Measurements from ENCODE around the gene AGRN. TPM values are rescaled to one million over a fixed set of nuclear protein-coding genes. Genes with fewer than 3 reads are reported as not detected.
"Not testable (repeated sequence)": the region's sequence is repeated elsewhere in the genome, so short reads cannot be mapped to it uniquely, and the experiment has no call there.

AGRN gene
- total RNA-seq, 4 donors from 2014 or later: 50.6 to 84.8 (median 71.1) TPM

DNA sequence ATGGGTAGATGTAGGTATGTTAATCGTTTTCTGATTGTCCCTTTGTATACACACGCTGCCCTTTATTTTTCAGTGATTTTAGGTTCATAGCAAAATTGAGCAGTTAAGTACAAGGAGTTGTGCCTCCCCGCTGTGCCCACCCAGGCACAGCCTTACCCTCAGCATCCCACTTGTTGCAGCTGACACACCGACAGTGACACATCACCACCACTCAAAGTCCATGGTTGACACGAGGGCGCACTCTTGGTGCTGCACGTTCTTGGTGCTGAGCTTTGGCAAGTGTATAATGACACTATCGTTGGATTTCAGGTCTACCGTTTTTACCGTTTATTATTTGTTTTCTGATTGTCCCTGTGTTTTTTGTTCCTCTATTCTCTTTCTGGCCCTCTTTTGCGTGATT, 80.4 kb downstream of the AGRN start:
- H3K4me3 ChIP-seq: no peak overlapping the region
- TF ChIP-seq POLR2A (IDR thresholded peaks at IDR 0.05) (no peak), EP300 (IDR thresholded peaks at IDR 0.05) (no peak), POLR2AphosphoS5 (IDR thresholded peaks at IDR 0.05) (no peak)
- TF ChIP-seq, protein P1, sequence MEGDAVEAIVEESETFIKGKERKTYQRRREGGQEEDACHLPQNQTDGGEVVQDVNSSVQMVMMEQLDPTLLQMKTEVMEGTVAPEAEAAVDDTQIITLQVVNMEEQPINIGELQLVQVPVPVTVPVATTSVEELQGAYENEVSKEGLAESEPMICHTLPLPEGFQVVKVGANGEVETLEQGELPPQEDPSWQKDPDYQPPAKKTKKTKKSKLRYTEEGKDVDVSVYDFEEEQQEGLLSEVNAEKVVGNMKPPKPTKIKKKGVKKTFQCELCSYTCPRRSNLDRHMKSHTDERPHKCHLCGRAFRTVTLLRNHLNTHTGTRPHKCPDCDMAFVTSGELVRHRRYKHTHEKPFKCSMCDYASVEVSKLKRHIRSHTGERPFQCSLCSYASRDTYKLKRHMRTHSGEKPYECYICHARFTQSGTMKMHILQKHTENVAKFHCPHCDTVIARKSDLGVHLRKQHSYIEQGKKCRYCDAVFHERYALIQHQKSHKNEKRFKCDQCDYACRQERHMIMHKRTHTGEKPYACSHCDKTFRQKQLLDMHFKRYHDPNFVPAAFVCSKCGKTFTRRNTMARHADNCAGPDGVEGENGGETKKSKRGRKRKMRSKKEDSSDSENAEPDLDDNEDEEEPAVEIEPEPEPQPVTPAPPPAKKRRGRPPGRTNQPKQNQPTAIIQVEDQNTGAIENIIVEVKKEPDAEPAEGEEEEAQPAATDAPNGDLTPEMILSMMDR (IDR thresholded peaks at IDR 0.05): no peak
- WGBS: 98% methylated on average over 11 of the region's 11 CpGs
- H3K27ac ChIP-seq: no peak overlapping the region
- H3K4me1 ChIP-seq: no peaks in the 10 kb centered on the region
- H3K9me3 ChIP-seq: no peaks in the 10 kb centered on the region
- no peaks in the 10 kb centered on the region for H3K27me3 ChIP-seq
- no peaks in the 10 kb centered on the region for H3K36me3 ChIP-seq
- DNase-seq (ENCODE audit: low spot score in 2 of 2): no peak

DNA sequence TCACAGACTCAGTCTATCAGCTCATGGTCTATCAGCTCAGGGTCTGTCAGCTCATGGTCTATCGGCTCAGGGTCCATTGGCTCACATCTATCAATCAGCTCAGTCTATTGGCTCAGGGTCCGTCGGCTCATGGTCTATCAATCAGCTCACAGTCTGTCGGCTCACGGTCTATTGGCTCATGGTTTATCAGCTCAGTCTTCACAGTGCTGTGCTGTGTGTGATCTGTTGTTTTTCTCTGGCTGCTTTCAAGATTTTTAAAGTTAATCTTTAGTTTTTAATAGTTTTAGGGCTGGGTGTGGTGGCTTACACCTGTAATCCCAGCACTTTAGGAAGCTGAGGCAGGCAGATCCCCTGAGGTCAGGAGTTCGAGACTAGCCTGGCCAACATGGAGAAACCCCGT, 81.6 kb downstream of the AGRN start:
- Histone ChIP-seq H3K4me1 (no peaks in the 10 kb centered on the region), H3K27ac (no peak overlapping the region), H3K9me3 (no peaks in the 10 kb centered on the region), H3K36me3 (no peaks in the 10 kb centered on the region), H3K4me3 (no peak overlapping the region), H3K27me3 (no peaks in the 10 kb centered on the region)
- DNase-seq (ENCODE audit: low spot score in 2 of 2): peak in 1 of 2 donors; percentile 24
- WGBS: 95% methylated on average over 7 of the region's 7 CpGs
- TF ChIP-seq, protein P1 (IDR thresholded peaks at IDR 0.05): no peak
- TF ChIP-seq EP300 (IDR thresholded peaks at IDR 0.05) (no peak), POLR2A (IDR thresholded peaks at IDR 0.05) (no peak), POLR2AphosphoS5 (IDR thresholded peaks at IDR 0.05) (no peak)

DNA sequence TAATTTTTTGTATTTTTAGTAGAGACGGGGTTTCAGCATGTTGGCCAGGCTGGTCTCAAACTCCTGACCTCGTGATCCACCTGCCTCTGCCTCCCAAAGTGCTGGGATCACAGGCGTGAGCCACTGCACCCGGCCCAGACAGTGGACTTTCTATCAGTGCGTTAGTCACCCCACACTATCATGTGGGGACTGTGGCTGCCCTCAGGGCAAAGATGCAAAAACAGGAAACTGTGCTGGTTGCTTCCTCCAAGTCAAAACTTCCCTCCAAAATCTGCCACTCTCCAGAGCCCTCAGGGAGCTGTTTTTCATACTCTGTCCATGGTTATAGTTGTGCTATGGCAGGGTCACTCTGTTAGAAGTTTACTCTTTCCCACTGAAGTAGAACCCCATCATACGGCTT, 84.2 kb downstream of the AGRN start:
- not testable (repeated sequence) for H3K4me3 ChIP-seq, H3K27ac ChIP-seq, H3K4me1 ChIP-seq, H3K27me3 ChIP-seq, H3K36me3 ChIP-seq, H3K9me3 ChIP-seq
- 74% methylated on average over 2 of the region's 6 CpGs for WGBS
- DNase-seq (ENCODE audit: low spot score in 2 of 2): peak in 1 of 2 donors; percentile 42

Other genes starting within 250 kb of the AGRN start
- gene SAMD11, start 96.2 kb upstream of the AGRN start, total RNA-seq: 1 to 10 TPM in 2 of 4 donors, under 1 TPM in 1, not detected in 1; 0.85 to 2.0 (median 1.5) TPM
- gene NOC2L, start 60.9 kb upstream of the AGRN start, total RNA-seq: 10 to 100 TPM; 45.6 to 61.9 (median 56.3) TPM
- gene KLHL17, start 59.5 kb upstream of the AGRN start, total RNA-seq: 10 to 100 TPM in 3 of 4 donors, 1 to 10 TPM in 1; 9.7 to 38.3 (median 17.0) TPM
- 10 to 100 TPM; 36.1 to 69.0 (median 48.4) TPM for gene PLEKHN1, start 53.6 kb upstream of the AGRN start, total RNA-seq
- under 1 TPM; 0.24 to 0.93 (median 0.44) TPM for gene PERM1, start 38.0 kb upstream of the AGRN start, total RNA-seq
- gene HES4, start 20.0 kb upstream of the AGRN start, total RNA-seq: 10 to 100 TPM; 12.7 to 34.8 (median 31.6) TPM
- 10 to 100 TPM in 1 of 4 donors, 1 to 10 TPM in 3; 5.4 to 10.1 (median 7.9) TPM for gene ISG15, start 6.6 kb upstream of the AGRN start, total RNA-seq
- gene RNF223, start 54.2 kb downstream of the AGRN start, total RNA-seq: 1 to 10 TPM; 1.8 to 4.9 (median 4.8) TPM
- gene C1orf159, start 96.0 kb downstream of the AGRN start, total RNA-seq: 10 to 100 TPM; 12.8 to 48.4 (median 19.7) TPM
- not detected for gene TTLL10, start 153.8 kb downstream of the AGRN start, total RNA-seq
- 10 to 100 TPM; 24.4 to 62.1 (median 33.5) TPM for gene TNFRSF18, start 186.5 kb downstream of the AGRN start, total RNA-seq
- gene TNFRSF4, start 194.0 kb downstream of the AGRN start, total RNA-seq: 1 to 10 TPM in 1 of 4 donors, under 1 TPM in 2, not detected in 1; 0.42 to 1.4 (median 0.72) TPM
- 10 to 100 TPM; 57.5 to 87.6 (median 73.1) TPM for gene SDF4, start 211.9 kb downstream of the AGRN start, total RNA-seq
- gene B3GALT6, start 212.1 kb downstream of the AGRN start, total RNA-seq: 10 to 100 TPM in 3 of 4 donors, 1 to 10 TPM in 1; 9.3 to 24.4 (median 16.4) TPM
- 10 to 100 TPM in 1 of 4 donors, 1 to 10 TPM in 3; 4.3 to 23.5 (median 7.1) TPM for gene C1QTNF12, start 226.6 kb downstream of the AGRN start, total RNA-seq

All from suprapubic skin (tissue), 4 donors.